ENCODE measurements around the gene GDF11.
"Not testable (repeated sequence)": the region's sequence is repeated elsewhere in the genome, so short reads cannot be mapped to it uniquely, and the experiment has no call there.

Gene GDF11

DNA sequence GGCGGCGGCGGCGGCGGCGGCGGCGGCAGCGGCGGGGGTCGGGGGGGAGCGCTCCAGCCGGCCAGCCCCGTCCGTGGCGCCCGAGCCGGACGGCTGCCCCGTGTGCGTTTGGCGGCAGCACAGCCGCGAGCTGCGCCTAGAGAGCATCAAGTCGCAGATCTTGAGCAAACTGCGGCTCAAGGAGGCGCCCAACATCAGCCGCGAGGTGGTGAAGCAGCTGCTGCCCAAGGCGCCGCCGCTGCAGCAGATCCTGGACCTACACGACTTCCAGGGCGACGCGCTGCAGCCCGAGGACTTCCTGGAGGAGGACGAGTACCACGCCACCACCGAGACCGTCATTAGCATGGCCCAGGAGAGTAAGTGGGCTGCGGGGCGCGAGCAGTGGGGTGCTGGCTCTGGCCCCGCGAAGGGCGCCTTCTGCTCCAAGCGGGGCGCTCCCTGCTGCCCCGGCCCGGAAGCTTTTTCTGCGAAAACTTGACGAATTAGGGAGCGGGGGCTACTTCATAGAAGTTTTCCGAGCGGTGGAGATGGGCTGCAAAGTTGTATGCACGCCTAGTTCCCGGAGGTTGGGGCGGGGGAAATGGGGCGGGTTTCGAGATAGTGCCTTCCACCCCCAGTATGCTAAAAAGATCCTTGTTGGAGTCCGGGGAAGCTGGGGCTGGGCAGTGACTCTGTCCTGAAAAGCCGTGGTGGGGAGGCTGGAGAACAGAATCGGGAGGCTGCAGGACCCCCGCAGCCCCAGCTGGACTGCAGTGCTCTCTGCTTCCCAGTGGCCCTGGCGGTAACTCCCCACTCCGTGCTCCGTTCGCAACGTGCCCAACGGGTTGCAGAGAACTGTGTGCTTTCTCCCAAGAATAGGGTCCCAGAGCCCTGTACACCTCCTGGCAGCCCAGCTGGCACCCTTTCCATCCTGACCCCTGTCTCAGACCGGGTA lies 751 bp downstream of the GDF11 start:
- DNase-seq = peak; percentile 61

DNA sequence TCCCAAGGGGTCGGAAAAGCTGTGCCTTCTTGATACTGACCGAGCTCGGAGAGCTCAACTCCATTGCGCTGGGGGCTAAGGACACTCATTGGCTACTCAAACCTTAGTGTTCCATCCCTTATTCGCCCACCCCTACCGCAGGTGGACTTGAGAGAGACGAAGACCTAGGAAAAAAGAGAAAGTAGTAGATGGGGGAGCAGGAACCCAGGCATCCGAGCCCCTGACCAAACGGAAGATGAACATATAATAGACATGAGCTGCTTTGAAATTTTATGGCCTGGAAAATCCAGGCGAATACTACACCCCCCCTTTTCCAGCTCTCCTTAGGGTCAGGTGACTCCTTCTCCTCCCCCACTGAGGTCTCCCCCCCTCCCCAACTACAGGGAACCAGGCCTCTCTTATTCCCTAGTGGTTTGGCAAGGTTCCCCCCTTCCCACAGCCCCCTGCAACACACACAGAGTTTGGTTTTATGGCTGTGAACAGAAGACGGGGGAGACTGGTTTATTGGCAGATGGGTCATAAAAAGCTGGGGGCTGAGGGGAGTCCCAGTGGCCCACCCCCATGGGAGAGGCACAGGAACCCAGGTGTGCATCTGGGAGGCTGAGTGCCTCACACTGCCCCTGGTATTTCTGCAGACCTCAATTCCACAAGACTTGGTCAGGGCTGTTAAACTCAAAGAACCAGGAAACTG lies 1.6 kb downstream of the GDF11 start:
- no peak for DNase-seq

DNA sequence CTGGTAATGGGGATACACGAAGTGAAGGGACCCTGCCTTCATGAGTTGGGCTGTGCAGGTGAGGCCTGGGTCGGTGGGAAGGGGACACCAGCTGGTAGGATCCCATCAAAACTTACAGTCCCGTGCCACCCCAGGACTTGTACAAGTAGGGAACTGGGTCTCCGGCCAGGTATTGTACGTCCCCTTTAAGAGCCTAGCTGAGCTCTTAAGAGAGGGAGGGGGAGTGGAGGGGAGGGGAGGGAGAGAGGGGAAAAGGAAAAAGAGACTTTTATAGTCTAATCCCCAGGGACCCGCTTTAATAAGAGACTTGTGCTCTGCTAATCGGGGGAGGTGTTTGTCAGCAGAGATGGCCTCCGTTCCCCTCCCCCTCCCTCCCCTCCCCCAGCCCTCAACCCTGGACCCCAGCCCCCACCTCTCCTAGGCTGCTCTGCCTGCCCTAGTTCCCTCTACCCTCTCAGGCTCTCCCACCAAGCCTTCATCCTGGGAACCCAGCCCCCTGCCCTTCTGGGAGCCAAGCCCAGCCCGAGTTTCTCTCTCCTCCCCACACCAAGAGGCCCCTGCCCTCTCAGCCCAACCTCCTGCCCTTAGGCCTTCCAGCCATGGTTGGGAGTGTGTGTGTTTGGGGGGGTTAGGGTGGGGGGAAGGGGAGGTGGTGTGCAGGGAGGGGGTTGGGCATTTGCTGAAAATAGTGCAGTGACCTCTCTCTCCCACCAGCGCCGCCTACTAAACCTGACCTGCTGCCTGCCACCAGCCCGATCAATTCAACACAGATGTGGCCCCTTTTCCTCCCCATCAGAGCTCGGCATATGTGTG lies 2.6 kb downstream of the GDF11 start:
- no peak for DNase-seq

DNA sequence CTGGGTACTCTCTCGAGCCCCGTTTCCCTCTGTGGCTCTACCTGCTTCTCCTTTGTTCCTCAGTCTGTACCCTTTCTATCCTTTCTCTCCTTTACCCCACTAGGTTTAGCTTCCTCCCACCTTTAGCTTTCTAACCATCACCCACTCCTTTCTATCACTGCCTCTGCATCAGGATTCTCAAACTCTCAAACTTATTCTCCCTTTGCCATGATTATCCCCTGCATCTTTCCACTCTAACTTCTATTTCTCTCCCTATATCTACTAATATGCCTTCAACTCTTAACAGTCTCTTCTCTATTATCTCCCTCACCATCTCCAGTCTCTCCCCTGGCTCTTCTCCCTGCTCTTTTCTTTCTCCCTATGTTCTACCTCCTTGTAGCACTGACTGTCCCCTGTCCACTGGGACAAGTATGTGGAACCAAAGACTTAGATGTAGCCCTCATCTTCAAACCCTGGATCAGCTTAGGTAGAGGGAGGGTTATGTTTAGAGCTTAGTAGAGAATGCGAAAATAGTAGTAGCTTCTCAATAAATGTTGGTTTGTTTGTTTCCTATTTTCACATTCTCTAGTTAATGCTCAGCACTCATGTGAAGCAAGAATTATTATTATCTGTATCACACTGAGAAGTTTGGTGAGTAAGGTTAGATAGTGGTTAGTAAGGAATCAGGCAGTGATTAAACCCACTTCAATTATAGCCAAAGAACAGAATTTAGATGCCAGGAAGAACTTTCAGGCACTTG lies 3.4 kb downstream of the GDF11 start:
- no peak for DNase-seq

DNA sequence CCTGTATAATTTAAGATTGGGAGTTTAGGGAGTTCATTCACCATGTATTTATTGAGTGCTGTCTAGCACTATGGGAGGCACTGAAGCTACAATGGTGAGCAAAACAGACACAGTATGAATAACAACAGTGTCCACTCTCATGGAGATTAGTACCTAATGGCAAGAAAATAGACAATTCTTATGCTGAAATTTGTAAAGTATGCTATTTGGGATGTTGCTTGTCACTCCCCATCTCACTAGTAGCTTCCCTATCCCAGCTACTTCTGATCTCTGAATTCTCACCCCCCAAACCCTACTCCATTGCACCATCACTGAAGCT lies 4.0 kb downstream of the GDF11 start:
- DNase-seq = no peak

DNA sequence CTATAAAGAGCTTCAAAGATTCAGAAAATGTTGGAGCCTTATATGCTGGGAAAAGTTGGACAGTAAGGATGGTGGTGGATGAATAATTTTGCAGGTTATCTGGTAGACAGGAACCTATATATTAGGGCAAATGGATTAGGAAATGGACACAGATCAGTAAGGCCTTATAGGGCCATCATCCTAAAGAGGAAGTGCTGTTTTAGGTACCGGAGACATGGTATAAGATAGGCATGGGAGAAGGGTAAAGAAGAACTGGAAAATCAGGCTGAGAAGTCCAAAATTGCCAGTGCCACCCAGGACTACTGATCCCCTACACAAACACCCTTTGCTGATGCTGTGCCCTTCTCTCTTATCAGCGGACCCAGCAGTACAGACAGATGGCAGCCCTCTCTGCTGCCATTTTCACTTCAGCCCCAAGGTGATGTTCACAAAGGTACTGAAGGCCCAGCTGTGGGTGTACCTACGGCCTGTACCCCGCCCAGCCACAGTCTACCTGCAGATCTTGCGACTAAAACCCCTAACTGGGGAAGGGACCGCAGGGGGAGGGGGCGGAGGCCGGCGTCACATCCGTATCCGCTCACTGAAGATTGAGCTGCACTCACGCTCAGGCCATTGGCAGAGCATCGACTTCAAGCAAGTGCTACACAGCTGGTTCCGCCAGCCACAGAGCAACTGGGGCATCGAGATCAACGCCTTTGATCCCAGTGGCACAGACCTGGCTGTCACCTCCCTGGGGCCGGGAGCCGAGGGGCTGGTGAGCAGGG lies 5.5 kb downstream of the GDF11 start:
- DNase-seq = no peak

DNA sequence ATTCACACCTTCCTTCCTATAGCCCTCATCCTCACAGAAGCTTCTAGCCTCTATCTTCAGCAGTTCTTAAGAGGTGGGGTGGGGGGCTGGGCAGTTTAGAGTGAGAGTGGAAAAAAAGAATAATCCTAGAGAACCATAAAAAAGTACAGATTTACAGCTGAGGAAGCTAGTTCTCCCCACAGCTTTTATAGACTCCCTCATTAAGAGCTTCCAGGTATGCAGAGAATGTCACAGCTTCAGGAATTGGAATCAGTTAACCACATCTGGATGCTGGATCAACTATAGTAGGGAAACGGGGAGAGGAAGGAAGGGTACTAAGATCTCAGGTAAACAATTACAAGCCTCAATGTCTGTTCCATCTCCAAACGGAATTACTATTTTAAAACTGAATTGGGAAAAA lies 12.3 kb downstream of the GDF11 start:
- DNase-seq = no peak

DNA sequence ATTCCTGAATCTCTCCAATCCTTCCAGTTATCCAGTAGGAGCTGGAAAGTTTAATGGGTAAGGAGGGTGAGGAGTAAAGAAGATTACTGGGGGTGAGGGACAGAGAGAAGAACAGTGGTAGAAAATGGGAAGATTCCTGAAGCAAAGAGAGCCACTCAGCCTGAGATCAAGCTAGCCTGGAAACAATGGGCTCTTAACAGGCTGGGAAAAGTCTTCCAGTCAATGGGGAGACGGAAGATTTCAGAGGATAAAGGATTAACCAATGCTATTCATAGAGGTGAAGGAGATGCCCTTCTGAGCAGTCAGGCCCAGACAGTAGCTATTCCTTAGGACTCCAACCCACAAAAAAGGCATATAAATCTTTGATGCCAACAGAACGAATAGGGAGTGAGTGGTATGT lies 14.8 kb downstream of the GDF11 start:
- no peak for DNase-seq

DNA sequence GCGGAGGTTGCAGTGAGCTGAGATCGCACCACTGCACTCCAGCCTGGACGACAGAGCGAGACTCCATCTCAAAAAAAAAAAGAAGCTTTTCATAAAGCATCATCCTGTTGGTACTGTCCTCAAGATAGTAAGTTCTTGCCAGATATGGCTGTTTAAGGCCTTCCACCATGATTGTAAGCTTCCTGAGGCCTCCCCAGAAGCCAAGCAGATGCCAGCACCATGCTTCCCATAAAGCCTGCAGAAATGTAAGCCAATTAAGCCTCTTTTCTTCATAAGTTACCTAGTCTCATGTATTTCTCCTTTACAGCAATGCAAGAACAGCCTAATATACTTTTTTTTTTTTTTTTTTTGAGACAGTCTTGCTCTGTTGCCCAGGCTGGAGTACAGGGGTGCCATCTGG lies 15.7 kb downstream of the GDF11 start:
- DNase-seq = not testable (repeated sequence)

DNA sequence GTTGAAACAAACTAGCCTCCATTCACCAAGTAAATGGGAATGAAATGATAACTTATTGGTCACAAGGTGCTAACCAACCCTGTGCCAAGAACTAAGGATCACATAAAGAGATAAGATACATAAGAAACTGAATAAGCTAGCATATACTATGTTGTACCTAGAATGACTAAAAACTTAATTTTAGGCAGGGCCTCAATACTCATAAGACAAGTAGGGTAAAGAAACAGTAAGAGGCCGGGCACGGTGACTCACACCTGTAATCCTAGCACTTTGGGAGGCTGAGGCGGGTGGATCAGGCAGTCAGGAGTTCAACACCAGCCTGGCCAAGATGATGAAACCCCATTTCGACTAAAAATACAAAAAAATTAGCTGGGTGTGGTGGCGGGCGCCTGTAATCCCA lies 17.7 kb downstream of the GDF11 start:
- DNase-seq = peak; percentile 70

DNA sequence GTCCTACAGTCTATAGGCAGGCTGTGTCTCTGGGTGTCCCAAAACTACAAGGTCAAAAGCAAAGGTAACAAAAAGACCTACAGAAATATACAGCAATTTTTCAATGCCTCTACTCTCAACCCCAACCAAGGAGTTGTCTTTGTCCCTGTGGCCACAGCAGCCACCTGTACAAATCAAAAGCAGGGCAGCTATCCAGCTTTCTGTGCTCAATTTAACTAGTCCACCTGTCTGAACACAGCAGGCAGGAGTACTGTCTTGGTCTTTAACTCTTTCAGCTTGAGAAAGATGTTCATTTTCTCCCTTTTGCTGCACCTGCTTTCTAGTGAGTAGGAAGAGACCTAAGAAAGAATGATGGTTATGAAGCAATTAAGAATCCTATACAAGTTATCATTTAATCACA lies 19.7 kb downstream of the GDF11 start:
- DNase-seq = no peak

DNA sequence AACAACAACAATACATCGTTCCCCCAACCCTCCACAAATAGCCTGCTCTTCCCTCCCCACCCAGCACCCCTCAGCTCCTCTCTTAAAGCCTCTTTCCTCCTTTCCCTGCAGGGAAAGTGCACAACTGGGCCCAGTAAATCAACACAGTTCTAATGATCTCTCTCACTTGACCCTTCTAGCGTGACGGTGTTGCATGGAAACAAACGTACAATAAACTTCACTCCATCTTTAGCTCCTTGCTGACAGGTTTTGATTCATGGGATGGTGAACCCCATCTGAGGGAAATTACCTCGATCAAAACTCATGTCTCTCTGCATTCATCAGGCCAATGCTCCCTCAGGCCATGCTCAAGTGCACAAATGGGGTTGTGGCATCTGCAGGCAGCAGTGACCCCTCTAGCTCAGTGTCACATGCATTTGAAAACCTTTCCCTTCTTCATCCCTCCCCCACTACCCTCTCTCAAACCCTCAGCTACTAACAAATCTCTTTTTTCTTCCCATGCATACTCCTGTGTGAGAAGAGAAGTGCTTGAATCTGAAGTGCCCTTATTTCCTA lies 22.9 kb downstream of the GDF11 start:
- DNase-seq = no peak

DNA sequence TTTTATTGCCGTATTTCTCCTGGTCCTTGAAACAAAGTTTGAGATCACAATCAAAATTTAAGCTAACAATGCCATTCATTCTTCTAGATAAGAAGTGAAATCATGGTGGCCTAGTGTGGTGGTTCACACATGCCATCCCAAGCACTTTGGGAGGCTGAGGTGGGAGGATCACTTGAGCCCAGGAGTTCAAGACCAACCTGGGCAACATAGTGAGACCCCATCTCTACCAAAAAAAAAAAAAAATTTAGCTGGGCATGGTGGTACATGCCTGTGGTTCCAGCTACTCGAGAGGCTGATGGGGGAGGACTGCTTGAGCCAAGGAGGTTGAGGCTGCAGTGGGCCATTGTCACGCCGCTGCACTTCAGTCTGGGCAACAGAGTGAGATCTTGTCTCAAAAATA lies 24.2 kb downstream of the GDF11 start:
- DNase-seq = no peak

DNA sequence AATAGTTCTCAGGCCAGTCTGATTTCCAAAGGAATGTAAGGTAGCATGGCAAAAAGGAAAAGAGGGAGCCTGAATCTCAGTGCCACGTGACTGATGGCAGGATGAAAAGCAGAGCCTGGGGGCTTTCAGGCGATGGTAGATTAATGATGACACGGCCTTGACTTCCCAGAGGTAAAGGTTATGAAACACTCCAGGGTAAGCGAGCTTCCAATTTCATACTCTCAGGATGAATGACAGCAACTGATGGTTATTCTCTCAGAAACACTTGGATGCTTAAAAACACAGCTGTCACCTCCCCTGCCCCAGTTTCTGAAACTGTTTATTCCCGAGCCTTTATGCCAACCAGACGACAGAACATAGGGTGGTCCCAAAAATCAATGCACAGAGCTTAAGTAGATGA lies 28.8 kb downstream of the GDF11 start:
- DNase-seq = no peak

DNA sequence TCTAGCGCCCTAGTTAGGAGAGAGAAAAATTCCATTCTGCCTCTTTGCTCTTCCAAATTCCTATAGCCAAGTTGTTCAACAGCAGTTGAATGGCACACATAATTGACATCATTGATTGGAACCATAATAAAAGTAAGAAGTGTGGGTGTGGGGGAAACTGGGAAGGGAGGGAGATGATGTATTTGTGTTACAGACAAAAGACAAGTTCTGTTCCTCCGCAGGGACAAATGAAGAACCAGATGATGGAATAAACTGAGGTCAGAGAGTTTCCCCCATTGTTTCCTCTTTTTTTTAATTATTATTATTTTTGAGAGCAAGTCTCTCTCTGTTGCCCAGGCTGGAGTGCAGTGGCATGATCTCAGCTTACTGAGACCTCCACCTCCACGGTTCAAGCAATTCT lies 34.9 kb downstream of the GDF11 start:
- no peak for DNase-seq

DNA sequence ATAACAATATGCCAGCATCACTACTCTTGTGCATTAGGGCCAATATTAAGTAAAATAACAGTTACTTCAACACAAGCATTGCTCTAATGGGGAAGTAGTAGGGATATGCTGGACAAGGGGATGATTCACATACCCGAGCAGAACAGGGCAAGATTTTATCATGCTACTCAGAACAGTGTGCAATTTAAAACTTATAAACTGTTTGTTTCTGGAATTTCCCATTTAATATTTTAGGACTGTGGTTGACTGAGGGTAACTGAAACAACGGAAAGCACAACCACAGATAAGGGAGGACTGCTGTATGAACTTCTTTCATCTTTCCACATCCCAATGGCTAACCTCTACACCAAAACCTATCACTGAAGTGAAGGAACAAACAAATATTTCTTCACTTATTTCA lies 37.8 kb downstream of the GDF11 start:
- peak; percentile 5 for DNase-seq

DNA sequence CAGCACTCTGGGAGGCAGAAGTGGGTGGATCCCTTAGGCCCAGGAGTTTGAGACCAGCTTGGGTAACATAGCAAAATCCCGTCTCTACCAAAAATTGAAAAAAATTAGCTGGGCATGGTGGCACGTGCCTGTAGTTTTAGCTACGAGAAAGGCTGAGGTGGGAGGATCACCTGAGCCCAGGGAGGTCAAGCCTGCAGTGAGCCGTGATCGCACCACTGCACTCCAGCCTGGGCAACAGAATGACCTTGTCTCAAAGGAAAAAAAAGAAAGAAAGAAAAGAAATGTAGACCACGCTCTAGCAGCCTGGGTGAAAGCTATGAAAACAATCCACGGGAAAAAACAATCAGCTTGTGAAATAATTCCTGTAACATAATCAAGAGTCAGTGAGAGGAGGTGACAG lies 45.6 kb downstream of the GDF11 start:
- DNase-seq = no peak

DNA sequence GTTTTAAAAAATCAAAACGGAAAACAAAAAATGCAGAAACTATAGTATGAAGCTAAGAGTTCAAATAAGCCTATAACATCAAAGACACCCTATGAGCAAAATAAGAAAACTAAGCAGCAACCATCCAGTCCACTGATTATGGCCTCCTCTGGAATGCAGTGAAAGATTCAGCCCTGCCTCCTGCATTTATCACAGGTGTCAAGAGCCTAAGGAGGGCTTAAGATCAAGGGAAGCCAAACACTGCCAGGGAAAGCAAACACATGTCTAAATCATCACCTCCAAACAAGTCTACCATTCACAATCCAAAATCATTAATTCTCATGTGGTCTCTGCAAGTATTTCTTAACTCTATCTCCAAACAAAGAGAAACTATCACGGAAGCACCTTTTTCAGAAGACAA lies 46.2 kb downstream of the GDF11 start:
- no peak for DNase-seq

DNA sequence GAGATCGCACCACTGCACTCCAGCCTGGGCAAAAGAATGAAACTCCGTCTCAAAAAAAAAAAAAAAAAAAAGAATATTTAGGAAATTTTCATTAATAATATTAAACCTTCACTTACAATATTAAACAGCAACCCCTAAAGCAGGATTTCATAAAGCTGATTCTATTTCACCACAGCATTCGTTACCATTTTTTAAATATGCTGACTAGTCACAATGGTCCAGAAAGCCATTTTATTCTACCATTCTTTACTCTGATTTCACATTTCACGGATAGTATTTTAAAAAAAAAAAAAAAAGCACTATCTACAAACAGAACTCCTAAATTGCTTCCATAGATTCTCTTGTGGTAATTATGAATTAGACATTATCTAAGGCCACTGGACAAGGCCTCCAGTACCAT lies 47.0 kb downstream of the GDF11 start:
- DNase-seq = no peak

DNA sequence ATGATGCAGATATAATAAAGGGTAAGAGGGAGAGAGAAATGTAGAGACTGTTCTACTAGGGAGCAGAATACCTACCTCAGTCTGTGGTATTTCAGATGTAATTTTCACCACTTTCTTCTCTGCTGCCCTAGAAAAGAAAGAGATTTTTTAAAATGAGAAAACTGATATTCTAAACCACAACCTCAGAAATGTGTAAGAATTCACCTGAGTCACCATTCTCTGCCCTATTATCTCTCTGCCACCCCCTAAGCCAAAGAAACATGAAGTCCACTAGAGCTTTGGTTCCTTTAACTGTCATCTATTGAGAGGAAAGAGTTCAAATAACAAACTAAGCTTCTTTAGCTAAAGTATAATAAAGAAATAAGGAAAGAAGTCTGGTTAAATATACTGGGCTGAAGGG lies 53.0 kb downstream of the GDF11 start:
- DNase-seq = no peak

DNA sequence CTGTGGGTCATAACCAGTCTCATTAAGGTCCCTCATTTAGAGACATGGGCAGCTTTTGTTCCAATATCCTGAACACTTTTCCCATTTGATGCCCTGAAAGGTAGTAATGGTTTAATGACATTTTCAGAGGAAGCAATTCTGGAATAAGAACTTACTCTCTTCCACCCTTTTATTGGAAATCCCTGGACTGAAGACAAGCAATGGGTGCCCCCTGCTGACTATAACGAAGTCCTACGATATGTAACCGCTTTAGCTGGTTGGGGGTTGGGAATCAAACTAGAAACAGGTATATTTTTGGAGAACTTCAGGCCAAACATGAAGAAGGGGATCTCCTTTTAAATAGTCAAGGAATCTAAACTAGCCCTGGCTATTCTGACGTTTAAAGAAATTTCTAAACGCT lies 54.1 kb downstream of the GDF11 start:
- peak; percentile 18 for DNase-seq

DNA sequence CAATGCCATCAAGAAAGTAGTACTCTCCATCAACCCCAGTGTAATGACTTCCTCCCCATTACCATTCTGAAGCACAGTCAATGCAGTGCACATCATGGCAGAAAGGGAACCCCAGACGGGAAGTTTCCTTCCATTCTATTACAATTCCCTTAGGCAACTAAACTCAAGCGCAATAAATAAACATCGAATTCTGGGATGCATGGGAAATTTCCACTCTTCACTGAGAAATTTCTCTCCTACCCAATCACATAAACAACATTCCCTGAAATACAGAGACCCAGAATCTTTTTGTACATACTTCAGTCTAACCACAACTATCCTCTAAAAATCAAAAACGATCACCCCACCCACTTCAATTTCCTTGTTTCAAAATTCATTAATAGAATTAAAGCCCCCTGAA lies 54.6 kb downstream of the GDF11 start:
- DNase-seq = no peak
